ENCODE data around the gene SUN2. TPM values are rescaled to one million over a fixed set of nuclear protein-coding genes. Genes with fewer than 3 reads are reported as not detected.

SUN2 gene
- total RNA-seq, 1 donor from 2014 or later = 148 TPM

DNA sequence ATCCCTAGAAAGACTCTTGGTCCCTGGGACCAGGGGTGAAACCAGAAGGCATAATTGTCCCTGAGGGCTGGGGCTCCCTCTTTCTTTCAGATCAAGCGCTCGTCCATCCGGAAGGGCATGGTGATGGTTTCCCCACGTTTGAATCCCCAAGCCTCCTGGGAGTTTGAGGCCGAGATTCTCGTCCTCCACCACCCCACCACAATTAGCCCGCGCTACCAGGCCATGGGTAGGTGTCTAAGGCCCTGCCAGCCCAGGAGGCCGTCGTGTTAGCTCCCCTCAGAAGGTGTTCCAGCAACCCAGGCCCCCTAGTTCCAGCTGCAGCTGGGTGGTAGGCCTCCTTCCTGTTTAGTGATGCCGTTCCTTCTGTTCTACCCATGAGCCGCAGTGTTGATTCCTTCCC is 28.7 kb downstream of the SUN2 start:
- Mint-ChIP-seq H3K9me3 (ENCODE audit: unreplicated experiment) (no peaks in the 10 kb centered on the region), H3K4me3 (ENCODE audit: unreplicated experiment) (no peak overlapping the region), H3K36me3 (ENCODE audit: unreplicated experiment) (peaks cover 64% of the 10 kb centered on the region), H3K27ac (ENCODE audit: unreplicated experiment) (no peak overlapping the region), H3K4me1 (ENCODE audit: unreplicated experiment) (peaks cover 23% of the 10 kb centered on the region), H3K27me3 (ENCODE audit: unreplicated experiment) (no peaks in the 10 kb centered on the region)
- no peak for DNase-seq (ENCODE audit: extremely low spot score, unreplicated experiment)
- TF ChIP-seq, protein P1, sequence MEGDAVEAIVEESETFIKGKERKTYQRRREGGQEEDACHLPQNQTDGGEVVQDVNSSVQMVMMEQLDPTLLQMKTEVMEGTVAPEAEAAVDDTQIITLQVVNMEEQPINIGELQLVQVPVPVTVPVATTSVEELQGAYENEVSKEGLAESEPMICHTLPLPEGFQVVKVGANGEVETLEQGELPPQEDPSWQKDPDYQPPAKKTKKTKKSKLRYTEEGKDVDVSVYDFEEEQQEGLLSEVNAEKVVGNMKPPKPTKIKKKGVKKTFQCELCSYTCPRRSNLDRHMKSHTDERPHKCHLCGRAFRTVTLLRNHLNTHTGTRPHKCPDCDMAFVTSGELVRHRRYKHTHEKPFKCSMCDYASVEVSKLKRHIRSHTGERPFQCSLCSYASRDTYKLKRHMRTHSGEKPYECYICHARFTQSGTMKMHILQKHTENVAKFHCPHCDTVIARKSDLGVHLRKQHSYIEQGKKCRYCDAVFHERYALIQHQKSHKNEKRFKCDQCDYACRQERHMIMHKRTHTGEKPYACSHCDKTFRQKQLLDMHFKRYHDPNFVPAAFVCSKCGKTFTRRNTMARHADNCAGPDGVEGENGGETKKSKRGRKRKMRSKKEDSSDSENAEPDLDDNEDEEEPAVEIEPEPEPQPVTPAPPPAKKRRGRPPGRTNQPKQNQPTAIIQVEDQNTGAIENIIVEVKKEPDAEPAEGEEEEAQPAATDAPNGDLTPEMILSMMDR (IDR thresholded peaks at IDR 0.05) = no peak

DNA sequence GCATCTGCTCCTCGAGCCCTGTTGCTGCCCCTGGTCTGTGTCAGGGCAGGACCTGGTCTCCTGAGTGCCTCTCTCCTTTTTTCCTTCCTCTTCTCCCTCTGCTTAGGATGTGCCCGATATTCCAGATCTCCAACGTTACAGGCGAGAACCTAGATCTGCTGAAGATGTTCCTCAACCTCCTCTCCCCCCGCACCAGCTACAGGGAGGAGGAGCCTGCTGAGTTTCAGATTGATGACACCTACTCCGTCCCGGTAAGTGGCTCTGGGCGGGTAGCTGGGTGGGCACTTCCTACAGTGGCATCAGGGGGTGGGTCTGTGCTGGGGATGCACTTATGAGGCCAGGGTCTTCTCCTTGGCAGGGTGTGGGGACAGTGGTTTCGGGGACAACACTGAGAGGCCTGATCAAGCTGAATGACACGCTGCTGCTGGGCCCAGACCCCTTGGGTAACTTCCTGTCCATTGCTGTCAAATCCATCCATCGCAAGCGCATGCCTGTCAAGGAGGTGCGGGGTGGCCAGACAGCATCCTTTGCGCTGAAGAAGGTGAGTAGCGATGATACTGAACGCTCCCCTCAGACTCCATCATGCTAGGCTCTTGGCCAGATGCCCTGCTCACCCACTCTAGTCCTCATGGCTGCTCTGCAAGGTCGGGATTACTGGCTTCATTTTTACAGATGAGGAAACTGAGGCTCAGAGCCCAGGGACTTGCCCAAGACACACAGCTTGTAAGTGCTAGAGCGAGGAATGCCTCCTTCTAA is 29.7 kb downstream of the SUN2 start:
- no peak overlapping the region for H3K4me3 Mint-ChIP-seq (ENCODE audit: unreplicated experiment)
- DNase-seq (ENCODE audit: extremely low spot score, unreplicated experiment) = no peak
- peaks cover 67% of the 10 kb centered on the region for H3K36me3 Mint-ChIP-seq (ENCODE audit: unreplicated experiment)
- H3K4me1 Mint-ChIP-seq (ENCODE audit: unreplicated experiment) = peaks cover 25% of the 10 kb centered on the region
- H3K27me3 Mint-ChIP-seq (ENCODE audit: unreplicated experiment) = no peaks in the 10 kb centered on the region
- TF ChIP-seq, protein P1 (IDR thresholded peaks at IDR 0.05) = no peak
- no peak overlapping the region for H3K27ac Mint-ChIP-seq (ENCODE audit: unreplicated experiment)
- no peaks in the 10 kb centered on the region for H3K9me3 Mint-ChIP-seq (ENCODE audit: unreplicated experiment)

DNA sequence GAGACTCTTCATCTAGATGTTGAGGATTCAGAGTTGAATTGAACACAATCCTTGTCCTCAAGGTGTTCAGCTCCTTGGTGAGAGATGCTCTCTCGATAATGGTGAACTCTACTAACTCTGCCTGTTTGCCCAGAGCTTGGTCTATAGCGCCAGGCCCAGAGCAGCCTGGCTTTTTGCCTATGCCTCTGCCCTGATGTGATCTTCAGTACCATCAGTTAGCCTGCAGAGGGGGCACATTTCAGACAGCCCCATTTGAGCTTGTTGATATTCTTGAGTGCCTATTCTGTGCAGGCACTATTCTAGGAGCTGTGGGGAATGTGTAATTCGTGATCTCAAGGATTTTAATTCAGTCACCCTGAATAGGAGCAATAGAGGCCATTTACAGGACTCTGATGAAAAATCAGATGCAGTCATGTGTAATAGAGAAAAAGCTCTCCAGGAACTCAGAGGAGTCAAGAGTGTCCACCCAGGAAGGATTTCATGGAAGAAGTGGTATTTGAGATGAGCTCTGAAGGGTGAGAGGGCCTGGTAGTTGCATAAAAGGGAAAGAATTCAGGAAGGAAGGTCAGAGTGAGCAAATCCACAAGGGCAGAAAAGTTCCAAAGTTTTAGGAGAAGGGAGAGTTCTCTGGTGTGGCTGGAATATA is 30.7 kb downstream of the SUN2 start:
- Mint-ChIP-seq H3K36me3 (ENCODE audit: unreplicated experiment) (peaks cover 61% of the 10 kb centered on the region), H3K4me3 (ENCODE audit: unreplicated experiment) (no peak overlapping the region), H3K4me1 (ENCODE audit: unreplicated experiment) (peaks cover 23% of the 10 kb centered on the region), H3K9me3 (ENCODE audit: unreplicated experiment) (no peaks in the 10 kb centered on the region), H3K27ac (ENCODE audit: unreplicated experiment) (no peak overlapping the region), H3K27me3 (ENCODE audit: unreplicated experiment) (no peaks in the 10 kb centered on the region)
- DNase-seq (ENCODE audit: extremely low spot score, unreplicated experiment) = no peak
- TF ChIP-seq, protein P1 (IDR thresholded peaks at IDR 0.05) = peak; percentile 56

DNA sequence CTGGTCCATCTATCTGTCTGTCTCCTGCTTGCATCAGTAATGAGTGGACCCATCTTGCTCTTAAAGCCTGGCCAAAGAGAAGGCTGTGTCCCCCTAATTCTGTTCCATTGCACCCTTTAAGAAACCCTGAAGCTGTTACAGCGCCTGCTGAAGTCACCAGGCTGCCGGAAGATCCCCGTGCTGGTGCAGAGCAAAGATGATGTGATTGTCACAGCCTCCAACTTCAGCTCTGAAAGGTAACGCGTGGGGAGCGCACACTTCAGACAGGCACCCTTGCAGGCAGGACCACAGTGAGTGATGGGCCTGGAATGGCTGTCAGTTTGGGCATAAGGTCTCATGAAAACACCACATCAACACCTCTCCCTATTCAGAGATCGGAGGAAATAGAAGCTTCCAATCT is 31.6 kb downstream of the SUN2 start:
- Mint-ChIP-seq H3K4me1 (ENCODE audit: unreplicated experiment) (peaks cover 27% of the 10 kb centered on the region), H3K27me3 (ENCODE audit: unreplicated experiment) (no peaks in the 10 kb centered on the region), H3K27ac (ENCODE audit: unreplicated experiment) (no peak overlapping the region), H3K4me3 (ENCODE audit: unreplicated experiment) (no peak overlapping the region), H3K9me3 (ENCODE audit: unreplicated experiment) (no peaks in the 10 kb centered on the region), H3K36me3 (ENCODE audit: unreplicated experiment) (peaks cover 54% of the 10 kb centered on the region)
- TF ChIP-seq, protein P1 (IDR thresholded peaks at IDR 0.05) = no peak
- no peak for DNase-seq (ENCODE audit: extremely low spot score, unreplicated experiment)

DNA sequence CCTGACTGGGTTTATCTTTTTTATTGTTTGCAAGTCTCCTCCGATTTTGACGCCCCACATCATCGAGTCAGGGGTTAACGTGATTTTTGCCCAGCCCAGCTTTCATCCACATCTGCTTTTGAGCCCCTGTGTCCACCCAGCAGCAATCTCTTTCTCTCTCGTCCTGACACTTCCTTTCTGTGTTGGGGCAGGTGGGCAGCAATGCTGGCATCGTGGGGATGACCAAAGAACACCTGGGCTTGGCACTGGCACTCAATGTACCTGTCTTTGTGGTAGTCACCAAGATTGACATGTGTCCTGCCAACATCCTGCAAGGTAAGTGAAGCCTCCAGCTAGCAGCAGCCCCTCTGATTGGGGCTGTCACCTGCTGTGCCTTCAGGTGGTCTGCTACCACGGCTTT is 34.2 kb downstream of the SUN2 start:
- no peak for DNase-seq (ENCODE audit: extremely low spot score, unreplicated experiment)
- TF ChIP-seq, protein P1 (IDR thresholded peaks at IDR 0.05) = no peak
- Mint-ChIP-seq H3K4me1 (ENCODE audit: unreplicated experiment) (peaks cover 42% of the 10 kb centered on the region), H3K4me3 (ENCODE audit: unreplicated experiment) (no peak overlapping the region), H3K9me3 (ENCODE audit: unreplicated experiment) (no peaks in the 10 kb centered on the region), H3K27ac (ENCODE audit: unreplicated experiment) (peak overlapping the region; percentile 72), H3K27me3 (ENCODE audit: unreplicated experiment) (no peaks in the 10 kb centered on the region), H3K36me3 (ENCODE audit: unreplicated experiment) (peaks cover 37% of the 10 kb centered on the region)

Data from osteocyte (in vitro differentiated cells).